ENCODE measurements around the gene CCNI.

GRCh38 chr4:77003400-77003799 is 72.4 kb downstream of the CCNI start:
- TF ChIP-seq CTCF (conservative IDR thresholded peaks at IDR 0.05) (no peak), ZFX (IDR thresholded peaks at IDR 0.05) (no peak)
